ENCODE data around the gene PPIB.

DNA sequence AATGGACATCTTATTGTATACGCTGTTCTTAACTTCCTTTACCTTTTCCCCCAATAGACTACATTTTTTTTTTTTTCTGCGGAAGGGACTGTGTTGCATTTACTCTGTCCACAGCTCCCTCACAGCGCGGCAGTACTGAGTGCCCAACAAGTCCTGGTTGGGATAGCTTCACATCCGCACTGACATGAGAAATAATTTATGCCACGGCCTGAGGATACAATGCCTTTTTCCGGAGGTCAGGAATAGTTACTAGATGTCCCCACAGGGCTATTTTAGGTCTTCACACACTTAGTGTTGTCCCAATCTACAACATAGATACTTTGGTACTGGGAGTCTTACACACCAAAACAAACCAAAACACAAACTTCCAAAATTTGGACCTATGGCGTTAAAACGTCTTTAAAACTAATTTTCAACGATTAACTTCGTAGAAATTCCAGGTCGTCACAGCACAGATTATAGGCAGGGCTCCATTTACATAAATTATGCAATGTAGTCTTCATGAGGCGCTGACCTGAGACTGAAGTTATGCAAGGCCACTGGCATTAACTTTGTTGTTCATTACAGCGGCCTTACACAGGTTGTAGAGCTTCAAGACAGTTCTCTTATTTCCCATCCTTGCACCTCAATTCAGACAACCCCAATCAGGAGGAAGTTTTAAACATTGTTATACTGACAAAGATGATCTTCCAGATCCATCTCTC, 989 bp upstream of the PPIB start:
- TF ChIP-seq BCL11A (tag by site-specific recombination; IDR thresholded peaks at IDR 0.05; ENCODE audit: low read depth) = no peak
- TF ChIP-seq, protein P1, sequence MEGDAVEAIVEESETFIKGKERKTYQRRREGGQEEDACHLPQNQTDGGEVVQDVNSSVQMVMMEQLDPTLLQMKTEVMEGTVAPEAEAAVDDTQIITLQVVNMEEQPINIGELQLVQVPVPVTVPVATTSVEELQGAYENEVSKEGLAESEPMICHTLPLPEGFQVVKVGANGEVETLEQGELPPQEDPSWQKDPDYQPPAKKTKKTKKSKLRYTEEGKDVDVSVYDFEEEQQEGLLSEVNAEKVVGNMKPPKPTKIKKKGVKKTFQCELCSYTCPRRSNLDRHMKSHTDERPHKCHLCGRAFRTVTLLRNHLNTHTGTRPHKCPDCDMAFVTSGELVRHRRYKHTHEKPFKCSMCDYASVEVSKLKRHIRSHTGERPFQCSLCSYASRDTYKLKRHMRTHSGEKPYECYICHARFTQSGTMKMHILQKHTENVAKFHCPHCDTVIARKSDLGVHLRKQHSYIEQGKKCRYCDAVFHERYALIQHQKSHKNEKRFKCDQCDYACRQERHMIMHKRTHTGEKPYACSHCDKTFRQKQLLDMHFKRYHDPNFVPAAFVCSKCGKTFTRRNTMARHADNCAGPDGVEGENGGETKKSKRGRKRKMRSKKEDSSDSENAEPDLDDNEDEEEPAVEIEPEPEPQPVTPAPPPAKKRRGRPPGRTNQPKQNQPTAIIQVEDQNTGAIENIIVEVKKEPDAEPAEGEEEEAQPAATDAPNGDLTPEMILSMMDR (tag by site-specific recombination; IDR thresholded peaks at IDR 0.05) = no peak
- no peak for TF ChIP-seq ZNF175 (tag by site-specific recombination; IDR thresholded peaks at IDR 0.05)
